GM21825 (cell line): ENCODE measurements around the gene ZFAND6.

Experiments
- ATAC-seq: cut with Tn5 transposase; IDR thresholded peaks from one replicate; pipeline ENCODE4 v1.9.1; 2021; ENCODE audit warnings: mild to moderate bottlenecking, moderate library complexity; ENCODE audit not compliant: unreplicated experiment

The ZFAND6 gene

DNA sequence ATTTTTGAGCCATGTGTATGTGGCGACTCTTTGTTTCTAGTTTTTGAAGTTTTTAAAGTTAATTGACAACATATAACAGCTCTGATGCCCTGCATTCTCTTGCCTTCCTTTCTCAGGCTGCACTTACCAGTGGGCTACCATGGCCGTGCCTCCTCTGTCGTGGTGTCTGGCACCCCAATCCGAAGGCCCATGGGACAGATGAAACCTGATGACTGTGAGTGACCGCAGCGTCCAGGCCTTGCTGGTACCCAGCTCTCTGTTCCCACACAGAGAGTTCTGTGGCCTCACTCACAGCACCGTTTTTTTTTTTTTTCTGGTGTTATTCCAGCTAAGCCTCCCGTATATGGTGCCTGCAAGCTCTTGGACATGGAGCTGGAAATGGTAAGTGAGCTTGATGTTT lies 108.5 kb downstream of the ZFAND6 start:
- ATAC-seq = no peak

DNA sequence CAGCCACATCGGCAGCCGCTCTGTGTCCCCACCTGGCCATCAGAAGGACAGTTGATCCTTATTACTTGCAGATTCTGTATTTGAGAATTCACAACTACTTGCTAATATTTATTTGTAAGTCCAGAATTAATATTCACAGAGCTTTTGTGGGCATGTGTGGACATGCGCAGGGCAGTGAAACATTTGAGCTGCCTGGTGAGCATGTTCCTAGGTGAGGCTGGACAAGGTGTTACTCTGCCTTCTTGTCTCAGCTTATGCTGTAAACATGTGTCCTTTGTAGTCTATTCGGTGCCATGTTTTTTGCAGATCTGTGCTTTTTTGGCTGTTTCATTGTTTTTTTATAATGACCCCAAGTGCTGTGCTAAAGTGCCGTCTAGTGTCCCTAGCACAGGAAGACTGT lies 108.9 kb downstream of the ZFAND6 start:
- ATAC-seq = no peak

DNA sequence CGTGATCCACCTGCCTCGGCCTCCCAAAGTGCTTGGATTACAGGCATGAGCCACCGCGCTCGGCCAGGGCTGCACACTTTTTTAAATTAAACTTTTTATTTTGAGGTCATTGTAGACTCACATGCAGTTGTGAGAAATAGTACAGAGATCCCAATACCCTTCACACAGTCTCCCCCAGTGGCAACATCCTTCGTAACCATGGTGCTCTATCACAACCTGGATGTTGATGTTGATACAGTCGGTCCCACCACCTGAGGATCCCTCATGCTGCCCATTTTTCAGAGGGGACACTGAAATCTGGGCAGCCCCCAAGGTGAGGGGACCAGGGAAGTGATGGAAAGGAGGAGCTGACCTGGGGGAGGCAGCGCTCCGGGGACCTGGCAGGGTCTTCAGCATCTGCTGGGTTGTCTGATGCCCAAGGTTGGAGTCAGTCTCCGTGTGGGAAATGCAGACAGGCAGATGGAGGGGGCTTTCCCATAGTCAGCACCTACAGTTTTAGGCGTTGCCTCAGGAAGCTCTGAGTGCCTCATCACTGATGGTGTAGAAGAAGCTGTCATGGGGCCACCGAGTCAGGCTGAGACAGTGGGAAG lies 110.4 kb downstream of the ZFAND6 start:
- ATAC-seq = no peak

DNA sequence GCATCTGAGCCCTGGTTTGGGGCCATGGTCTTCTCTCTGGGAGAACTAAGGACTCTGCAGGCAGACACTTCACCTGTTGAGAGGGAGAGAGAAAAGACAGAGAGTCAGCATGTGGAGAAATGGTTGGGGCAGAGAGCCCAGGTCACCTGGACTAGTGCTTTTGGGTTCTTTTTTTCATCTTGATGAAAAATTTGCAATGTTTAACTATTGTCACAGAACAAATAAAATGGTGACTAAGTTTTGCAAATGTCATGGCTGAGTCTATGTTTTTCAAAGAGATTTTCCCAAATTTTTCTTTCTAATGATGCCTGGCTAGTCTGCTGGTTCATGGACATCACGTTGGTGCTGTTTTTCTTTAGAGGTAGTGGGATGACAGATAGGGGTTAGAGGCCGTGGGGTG lies 111.1 kb downstream of the ZFAND6 start:
- no peak for ATAC-seq

DNA sequence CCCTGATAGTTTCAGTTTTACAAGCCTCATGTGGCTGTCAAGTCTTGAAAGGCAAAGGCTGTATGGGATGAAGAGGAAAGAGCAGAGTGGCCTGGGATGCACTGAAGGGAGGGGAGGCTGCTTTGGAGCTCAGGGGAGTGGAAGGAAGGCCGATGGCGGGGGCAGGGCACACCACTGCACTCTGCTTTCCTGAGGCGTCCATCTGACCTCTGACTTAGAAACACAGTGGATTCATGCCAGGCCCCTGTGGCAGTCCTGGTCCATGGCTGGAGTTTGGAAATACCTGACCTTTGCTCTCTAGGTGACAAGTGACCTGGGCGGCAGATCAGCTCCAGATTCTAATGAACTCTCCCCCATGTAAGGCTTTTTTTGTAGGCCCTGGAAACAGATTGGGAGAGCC lies 112.3 kb downstream of the ZFAND6 start:
- no peak for ATAC-seq

DNA sequence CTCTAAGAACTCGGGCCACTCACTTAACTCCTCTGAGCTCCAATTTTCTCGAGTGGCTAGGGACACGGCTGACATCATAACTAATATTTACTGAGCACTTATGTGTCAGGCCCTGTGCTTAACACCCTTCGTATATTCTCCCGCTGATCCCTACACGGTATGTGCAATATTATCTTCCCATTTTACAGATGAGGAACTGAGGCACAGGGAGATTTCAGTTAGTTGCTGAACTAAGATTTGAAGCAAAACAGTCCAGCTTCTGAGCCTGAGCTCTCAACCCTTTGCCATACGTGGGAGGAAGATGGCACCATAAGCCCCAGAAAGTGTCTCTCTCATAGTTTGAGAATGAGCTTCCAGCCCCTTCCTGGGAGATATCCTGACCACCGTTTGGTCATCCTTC lies 112.9 kb downstream of the ZFAND6 start:
- ATAC-seq = no peak

DNA sequence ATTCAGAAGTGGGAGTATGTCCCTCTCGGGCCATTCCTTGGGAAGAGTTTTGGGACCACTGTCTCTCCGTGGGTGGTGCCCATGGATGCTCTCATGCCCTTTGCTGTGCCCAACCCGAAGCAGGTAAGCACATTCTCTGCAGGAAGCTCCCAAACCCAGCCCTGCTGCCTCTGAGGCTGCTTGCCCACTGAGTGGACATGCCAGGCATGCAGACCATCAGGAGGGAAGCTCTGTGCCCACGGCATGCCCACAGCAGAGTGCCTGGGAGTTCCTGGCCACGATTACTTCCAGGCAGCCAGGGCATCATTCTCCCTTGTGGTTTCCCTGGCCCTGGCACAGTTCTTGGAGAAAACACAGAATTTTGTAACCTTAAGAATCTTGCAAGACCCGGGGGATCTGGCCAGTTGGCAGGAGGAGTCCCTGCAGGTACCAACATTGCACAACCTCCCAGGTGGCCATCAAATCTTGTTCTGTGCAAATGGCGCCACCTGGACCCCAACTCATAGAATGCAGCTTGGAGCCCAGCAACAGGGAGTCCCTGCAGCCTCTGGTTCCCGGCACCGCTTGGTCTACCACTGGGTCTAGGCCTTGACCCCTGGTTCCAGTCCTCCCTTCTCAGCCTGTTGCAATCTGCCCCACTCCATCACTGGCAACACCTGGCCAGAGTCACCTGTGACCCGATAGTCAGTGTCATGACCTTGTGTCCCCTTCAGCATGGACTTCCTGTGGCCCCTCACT lies 113.7 kb downstream of the ZFAND6 start:
- peak; percentile 60 for ATAC-seq

DNA sequence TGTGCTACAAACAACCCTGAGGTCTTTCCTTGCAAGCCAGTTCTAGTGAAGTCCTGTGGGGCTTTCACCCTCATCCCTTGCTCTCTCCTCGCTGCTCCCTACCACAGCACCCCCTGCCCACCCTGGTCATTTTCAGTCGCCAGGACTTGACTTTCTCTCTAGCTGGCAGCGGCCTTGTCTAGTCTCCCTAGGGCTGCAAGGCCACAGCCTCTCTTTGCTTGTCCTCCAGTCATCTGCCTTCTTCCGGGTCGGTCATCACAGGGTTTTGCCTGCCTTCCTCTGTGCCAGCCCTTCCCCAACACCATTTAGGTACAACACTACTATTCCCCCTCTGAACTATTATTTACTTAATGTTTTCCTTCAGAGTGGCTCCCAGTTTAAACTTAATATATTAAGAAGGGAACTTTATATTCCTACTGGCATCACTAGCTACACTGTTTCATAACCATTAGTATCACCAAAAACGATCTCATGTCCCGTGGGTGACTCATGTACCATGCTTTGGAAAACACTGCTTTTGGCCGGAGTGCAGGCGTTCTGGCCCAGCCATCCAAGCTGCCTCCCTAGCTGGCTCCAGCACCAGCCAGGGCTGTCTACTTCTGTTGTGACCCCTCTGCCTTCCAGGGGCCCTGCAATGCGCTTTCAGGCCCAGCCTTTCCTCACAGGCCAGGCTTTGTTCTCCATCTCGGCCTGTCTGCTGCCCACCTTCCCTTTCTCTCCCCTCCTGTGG lies 114.7 kb downstream of the ZFAND6 start:
- ATAC-seq = no peak

DNA sequence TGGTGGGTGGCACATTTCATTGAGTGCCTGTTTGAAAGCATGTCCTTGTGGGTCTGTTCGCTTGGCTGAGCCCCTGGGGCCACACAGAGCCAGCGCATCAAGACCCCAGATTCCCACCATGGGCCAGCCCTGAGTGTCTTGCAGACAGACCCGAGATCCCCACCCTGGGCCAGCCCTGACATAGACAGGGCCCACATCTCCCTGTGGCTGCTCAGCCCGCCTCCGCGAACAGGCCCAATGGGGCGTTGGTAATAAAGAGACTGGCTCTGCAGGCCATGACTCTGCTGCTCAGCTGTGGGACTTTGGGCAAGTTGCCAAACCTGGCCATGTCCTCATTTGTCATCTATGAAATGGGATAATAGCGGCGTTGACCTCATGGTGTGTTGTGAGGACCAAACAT lies 116.0 kb downstream of the ZFAND6 start:
- no peak for ATAC-seq

DNA sequence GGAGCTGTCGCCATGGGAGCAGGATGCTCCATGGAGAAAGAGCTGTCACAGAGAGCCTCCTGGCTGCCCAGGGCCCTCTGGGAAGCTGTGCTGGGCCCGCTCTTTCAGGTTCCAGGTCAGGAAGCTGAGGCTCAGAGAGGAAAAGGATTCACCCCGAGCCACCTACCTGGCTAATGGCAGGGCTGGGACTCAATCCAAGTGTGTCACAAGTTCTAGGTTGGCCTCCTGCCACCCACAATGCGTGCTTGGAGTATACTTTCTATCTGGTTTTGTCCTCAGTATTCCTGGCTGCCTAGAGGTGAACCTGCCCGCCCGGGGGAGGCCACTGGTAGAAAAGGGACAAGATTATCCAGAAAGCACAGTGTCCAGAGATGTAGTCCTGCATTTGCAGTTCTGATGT lies 117.0 kb downstream of the ZFAND6 start:
- no peak for ATAC-seq

DNA sequence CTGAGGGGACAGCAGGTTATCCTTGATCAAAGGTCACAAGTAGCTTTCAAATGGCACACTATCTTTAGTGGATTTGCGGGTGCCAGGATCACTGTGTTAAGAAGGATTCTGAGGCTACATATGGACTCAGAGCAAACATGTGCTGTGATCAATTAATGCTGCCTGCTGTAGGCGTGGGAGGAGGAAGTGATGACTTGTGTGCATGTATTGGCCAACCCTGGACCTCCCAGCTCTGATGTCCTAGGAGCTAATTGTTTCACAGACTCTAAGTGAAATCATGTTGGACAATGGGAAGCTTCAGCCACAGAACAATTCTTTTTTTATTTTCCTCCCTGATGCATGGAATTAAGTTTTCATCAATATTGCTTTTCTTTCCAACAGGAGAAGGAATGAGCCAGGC lies 117.7 kb downstream of the ZFAND6 start:
- no peak for ATAC-seq

DNA sequence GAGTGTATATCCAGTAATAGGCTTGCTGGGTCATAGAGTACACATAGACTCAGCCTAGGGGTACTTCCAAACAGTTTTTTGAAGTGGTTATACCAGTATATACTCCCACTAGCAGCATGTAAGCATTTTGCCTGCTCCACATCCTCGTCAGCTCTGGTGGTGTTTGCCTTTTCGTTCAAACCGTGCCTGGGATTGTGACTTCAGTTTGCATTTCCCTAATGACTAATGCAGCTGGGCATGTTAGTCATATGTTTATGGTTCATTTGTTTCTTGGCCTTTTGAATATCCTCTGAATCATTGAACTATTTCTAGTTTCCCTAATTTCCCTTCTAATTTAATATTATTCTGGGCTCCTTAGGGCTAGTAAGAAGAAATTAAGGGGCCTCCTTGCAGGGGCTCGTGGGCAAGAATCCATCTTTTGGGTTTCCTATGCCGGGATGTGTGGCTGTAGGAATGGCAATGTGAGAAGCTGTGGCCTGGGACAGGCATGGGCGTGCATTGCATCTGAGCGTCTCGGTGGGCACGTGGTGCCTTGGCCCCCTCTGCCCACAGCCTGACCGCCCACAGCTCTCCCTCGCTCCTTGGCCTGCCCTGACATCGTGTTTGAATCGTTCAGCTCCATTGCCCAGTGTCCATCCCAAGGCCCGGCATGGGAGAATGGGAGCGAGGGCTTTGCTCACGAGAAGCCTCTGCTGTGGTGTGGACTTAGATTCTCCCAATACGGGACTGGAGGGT lies 119.7 kb downstream of the ZFAND6 start:
- no peak for ATAC-seq

DNA sequence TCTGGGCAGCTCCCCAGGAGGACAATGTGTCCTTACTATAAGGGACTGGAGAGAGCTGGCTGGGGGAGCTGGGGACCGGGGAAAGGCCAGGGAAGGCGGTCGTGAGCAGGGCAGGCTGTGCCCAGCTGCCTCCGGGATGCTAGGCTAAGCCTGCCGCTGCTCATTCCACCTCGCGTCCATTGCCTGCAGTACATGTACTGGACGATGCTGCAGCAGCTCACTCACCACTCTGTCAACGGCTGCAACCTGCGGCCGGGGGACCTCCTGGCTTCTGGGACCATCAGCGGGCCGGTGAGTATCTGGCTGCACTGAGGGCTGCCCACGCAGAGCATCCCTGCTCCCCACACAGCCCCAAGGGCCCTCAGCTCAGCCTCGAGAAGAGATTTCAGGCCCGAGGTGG lies 120.5 kb downstream of the ZFAND6 start:
- no peak for ATAC-seq

DNA sequence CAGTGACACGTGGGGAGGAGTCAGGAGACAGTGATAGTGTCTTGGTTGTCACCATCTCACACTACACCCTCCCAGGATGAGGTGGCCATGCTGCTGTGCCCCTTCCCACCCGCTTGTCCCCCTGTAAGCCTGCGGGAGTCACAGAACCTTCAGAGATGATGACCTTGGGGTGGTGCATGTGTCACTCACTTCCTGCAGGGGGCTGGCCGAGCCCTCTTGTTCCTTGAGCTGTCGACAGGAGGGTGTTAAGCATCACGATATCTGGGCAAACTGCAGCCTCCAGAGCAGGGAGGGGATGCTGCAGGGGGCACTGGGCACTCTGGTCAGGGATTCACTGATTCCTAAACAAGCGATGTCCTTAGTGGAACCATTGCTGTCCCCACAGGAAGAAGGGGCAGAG lies 121.0 kb downstream of the ZFAND6 start:
- ATAC-seq = no peak

DNA sequence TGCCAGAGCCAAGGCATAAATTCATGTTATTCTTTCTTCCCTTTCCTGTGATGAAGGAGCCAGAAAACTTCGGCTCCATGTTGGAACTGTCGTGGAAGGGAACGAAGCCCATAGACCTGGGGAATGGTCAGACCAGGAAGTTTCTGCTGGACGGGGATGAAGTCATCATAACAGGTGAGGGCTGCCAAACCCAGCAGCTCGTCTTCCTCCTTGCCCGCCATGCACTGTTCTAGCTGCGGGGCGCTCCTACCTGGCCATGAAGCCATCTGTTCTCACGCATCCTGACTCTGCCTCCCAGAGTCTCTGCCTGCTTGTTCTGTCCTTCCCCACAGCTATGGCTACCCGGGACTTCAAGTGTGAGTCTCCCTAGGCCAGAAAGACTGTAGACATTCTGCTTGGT lies 121.5 kb downstream of the ZFAND6 start:
- no peak for ATAC-seq

DNA sequence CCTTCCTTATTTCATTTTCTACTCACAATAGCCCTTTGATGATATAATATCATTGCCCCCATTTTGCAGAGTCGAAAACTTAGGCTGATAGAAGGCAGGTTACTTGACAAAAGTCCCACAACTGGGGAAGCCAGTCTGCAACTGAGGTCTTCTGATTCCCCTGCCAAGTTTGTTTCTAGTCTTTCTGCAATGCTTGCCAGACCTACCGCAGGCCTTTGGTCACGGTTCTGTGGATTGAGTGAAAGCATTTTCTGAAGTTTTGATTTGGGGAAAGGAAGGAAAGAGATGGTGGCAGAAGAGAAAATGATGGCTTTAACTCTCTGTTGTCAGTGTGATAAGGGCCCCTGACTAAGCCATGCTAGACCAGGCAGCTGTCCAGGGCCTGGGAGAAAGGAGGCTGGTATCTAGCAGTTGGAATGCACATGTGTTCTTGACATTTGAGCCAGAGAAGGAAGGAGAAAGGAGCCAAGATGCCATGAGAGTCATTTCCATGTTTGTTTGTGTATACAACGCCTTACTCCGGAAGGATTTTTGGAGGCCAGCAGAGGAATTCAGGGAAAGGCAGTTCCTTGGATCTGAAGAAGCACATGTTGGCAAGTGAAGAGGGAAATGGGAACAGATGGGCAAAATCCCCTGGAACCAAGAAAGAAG lies 123.3 kb downstream of the ZFAND6 start:
- no peak for ATAC-seq

DNA sequence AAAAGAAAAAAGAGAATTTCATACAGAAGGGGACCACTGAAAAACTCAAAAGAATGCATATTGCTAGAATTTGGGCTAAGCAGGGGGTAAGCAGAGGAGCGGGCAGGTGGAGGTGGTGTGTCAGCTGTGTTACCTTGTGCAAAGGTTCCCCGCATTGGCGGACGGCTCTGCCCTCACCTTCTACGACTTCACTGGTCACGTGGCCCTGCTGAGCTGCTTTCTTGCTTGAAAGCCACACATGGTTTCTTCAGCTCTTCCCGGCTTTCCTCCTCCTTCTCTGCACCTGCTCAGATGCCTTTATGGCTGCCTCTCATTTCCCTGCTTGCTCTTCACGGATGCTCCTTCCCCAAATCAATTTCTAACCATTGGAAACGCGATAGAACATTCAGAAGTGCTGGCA lies 123.8 kb downstream of the ZFAND6 start:
- ATAC-seq = no peak

DNA sequence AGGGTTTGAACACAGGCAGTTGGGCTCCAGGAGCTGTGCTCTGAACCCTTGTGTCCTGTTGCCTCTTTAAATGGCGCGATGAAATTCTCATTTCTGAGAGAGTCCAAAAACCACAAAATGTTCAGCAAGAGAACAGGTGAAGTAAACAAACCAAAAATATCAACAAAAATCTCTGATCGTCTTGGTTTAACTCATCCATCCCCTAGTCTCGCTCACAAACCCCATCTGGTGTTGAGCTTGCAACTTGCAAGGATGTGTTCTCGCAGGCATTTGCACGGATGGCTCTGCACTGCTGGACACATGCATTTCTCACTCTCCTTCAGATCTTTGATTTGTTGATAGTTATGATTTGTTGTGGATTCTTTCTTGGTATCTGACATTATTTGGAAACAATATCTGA lies 124.4 kb downstream of the ZFAND6 start:
- ATAC-seq = no peak

DNA sequence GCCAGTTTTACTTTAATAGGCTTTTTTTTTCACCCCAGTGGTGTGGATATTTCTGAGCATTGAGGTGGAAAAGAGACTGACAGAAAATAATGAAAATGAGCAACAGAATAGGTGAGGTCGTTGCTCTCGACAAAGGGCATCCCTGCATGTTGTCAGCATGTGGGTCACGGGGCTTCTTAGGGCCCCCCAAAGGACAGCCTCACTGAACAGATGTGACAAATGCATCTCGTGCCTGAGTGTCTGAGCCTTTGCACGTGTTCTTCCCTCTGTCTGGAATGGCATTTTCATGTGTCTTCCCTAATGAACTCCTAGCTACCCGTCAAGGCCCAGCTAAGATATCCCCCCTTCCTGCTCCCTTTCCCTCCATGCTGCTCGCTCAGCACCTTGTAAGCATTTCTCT lies 125.1 kb downstream of the ZFAND6 start:
- no peak for ATAC-seq

DNA sequence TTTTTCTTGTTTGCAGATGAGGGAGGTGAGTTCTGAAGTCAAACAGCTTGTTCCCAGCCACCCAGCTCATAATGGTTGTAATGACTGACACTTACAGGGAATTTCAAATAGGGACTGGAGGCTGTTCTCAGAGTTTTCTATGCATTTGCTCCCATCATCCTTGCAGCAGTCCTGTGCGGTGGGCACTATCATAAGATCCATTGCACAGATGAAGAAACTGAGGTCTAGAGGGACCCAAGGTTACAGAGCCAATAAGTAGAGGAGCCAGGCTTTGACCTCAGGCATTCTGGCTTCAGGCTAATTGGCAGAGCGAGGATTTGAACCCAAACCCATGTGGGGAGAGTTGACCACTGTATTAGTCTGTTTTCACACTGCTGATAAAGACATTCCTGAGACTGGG lies 125.7 kb downstream of the ZFAND6 start:
- ATAC-seq = no peak

DNA sequence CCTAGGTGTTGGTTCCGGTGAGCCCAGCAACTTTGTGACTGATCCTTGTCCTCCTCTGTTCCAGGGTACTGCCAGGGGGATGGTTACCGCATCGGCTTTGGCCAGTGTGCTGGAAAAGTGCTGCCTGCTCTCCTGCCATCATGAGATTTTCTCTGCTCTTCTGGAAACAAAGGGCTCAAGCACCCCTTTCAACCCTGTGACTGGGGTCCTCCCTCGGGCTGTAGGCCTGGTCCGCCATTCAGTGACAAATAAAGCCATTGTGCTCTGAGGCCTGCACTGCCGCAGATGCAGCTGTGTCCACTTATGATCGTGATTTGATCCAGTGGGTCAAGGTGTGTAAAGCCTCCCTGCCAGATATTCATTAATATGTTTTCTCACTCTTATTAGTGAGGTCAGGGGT lies 126.6 kb downstream of the ZFAND6 start:
- ATAC-seq = no peak
